ENCODE results near the gene PFAS. TPM values are rescaled to one million over a fixed set of nuclear protein-coding genes. Genes with fewer than 3 reads are reported as not detected.
"Not testable (repeated sequence)": the region's sequence is repeated elsewhere in the genome, so short reads cannot be mapped to it uniquely, and the experiment has no call there.

Gene PFAS
- total RNA-seq, 1 experiment from 2014 or later: 54.1 TPM

- DNase-seq (ENCODE audit: low read depth, low spot score): peak; percentile 91
- in situ Hi-C loops (cut with HindIII; ENCODE audit: low pct_unique_long_range_greater_than_20kb, low sequenced_read_pairs): no loop called here
Measured at GRCh38 chr17:8225813-8226535, 23.1 kb upstream of the PFAS start.

GRCh38 chr17:8226536-8227237 lies 22.4 kb upstream of the PFAS start:
- in situ Hi-C loops (cut with HindIII; ENCODE audit: low pct_unique_long_range_greater_than_20kb, low sequenced_read_pairs): no loop called here
- DNase-seq (ENCODE audit: low read depth, low spot score): peak; percentile 95

- in situ Hi-C loops (cut with HindIII; ENCODE audit: low pct_unique_long_range_greater_than_20kb, low sequenced_read_pairs): no loop called here
- no peak for DNase-seq (ENCODE audit: low read depth, low spot score)
Measured at GRCh38 chr17:8227238-8227581, 21.9 kb upstream of the PFAS start.

GRCh38 chr17:8231701-8232100 lies 17.4 kb upstream of the PFAS start:
- in situ Hi-C loops (cut with HindIII; ENCODE audit: low pct_unique_long_range_greater_than_20kb, low sequenced_read_pairs): no loop called here
- no peak for DNase-seq (ENCODE audit: low read depth, low spot score)

GRCh38 chr17:8234361-8235270 lies 14.5 kb upstream of the PFAS start:
- in situ Hi-C loops (cut with HindIII; ENCODE audit: low pct_unique_long_range_greater_than_20kb, low sequenced_read_pairs): no loop called here
- DNase-seq (ENCODE audit: low read depth, low spot score): no peak

GRCh38 chr17:8235676-8236075 lies 13.4 kb upstream of the PFAS start:
- in situ Hi-C loops (cut with HindIII; ENCODE audit: low pct_unique_long_range_greater_than_20kb, low sequenced_read_pairs): no loop called here
- no peak for DNase-seq (ENCODE audit: low read depth, low spot score)

GRCh38 chr17:8237175-8237574 lies 11.9 kb upstream of the PFAS start:
- no peak for DNase-seq (ENCODE audit: low read depth, low spot score)
- in situ Hi-C loops (cut with HindIII; ENCODE audit: low pct_unique_long_range_greater_than_20kb, low sequenced_read_pairs): no loop called here

GRCh38 chr17:8237886-8238285 lies 11.2 kb upstream of the PFAS start:
- in situ Hi-C loops (cut with HindIII; ENCODE audit: low pct_unique_long_range_greater_than_20kb, low sequenced_read_pairs): no loop called here
- DNase-seq (ENCODE audit: low read depth, low spot score): no peak

- in situ Hi-C loops (cut with HindIII; ENCODE audit: low pct_unique_long_range_greater_than_20kb, low sequenced_read_pairs): no loop called here
- no peak for DNase-seq (ENCODE audit: low read depth, low spot score)
Measured at GRCh38 chr17:8243827-8244226, 5.3 kb upstream of the PFAS start.

- in situ Hi-C loops (cut with HindIII; ENCODE audit: low pct_unique_long_range_greater_than_20kb, low sequenced_read_pairs): no loop called here
- DNase-seq (ENCODE audit: low read depth, low spot score): no peak
Measured at GRCh38 chr17:8244768-8245167, 4.3 kb upstream of the PFAS start.

GRCh38 chr17:8249621-8250500 lies 772 bp downstream of the PFAS start:
- DNase-seq (ENCODE audit: low read depth, low spot score): no peak
- in situ Hi-C loops (cut with HindIII; ENCODE audit: low pct_unique_long_range_greater_than_20kb, low sequenced_read_pairs): no loop called here

- DNase-seq (ENCODE audit: low read depth, low spot score); in situ Hi-C loops (cut with HindIII; ENCODE audit: low pct_unique_long_range_greater_than_20kb, low sequenced_read_pairs): not testable (repeated sequence)
Measured at GRCh38 chr17:8251411-8251810, 2.3 kb downstream of the PFAS start.

- in situ Hi-C loops (cut with HindIII; ENCODE audit: low pct_unique_long_range_greater_than_20kb, low sequenced_read_pairs): no loop called here
- DNase-seq (ENCODE audit: low read depth, low spot score): peak; percentile 63
Measured at GRCh38 chr17:8253801-8254200, 4.7 kb downstream of the PFAS start.

- in situ Hi-C loops (cut with HindIII; ENCODE audit: low pct_unique_long_range_greater_than_20kb, low sequenced_read_pairs): no loop called here
- no peak for DNase-seq (ENCODE audit: low read depth, low spot score)
Measured at GRCh38 chr17:8254881-8255280, 5.8 kb downstream of the PFAS start.

GRCh38 chr17:8255499-8255898 lies 6.4 kb downstream of the PFAS start:
- DNase-seq (ENCODE audit: low read depth, low spot score): peak; percentile 16
- in situ Hi-C loops (cut with HindIII; ENCODE audit: low pct_unique_long_range_greater_than_20kb, low sequenced_read_pairs): no loop called here

- DNase-seq (ENCODE audit: low read depth, low spot score): no peak
- in situ Hi-C loops (cut with HindIII; ENCODE audit: low pct_unique_long_range_greater_than_20kb, low sequenced_read_pairs): no loop called here
Measured at GRCh38 chr17:8256291-8256690, 7.2 kb downstream of the PFAS start.

- in situ Hi-C loops (cut with HindIII; ENCODE audit: low pct_unique_long_range_greater_than_20kb, low sequenced_read_pairs): no loop called here
- DNase-seq (ENCODE audit: low read depth, low spot score): no peak
Measured at GRCh38 chr17:8256691-8257090, 7.6 kb downstream of the PFAS start.

All from SK-MEL-5 (cell line).